ENCODE measurements around the gene MRPL41.
A peak's percentile ranks its signal among the peaks of the same experiment; 100 is the strongest.
"Not testable (repeated sequence)": the region's sequence is repeated elsewhere in the genome, so short reads cannot be mapped to it uniquely, and the experiment has no call there.

The MRPL41 gene

GRCh38 chr9:137522746-137523455 lies 28.8 kb upstream of the MRPL41 start:
- DNase-seq: no peak

- no peak for DNase-seq
Measured at GRCh38 chr9:137524161-137524980, 27.3 kb upstream of the MRPL41 start.

GRCh38 chr9:137524981-137525317 lies 26.7 kb upstream of the MRPL41 start:
- no peak for DNase-seq

GRCh38 chr9:137530331-137530730 lies 21.3 kb upstream of the MRPL41 start:
- DNase-seq: peak; percentile 56

- no peak for DNase-seq
Measured at GRCh38 chr9:137531099-137531765, 20.4 kb upstream of the MRPL41 start.

GRCh38 chr9:137532891-137533468 lies 18.7 kb upstream of the MRPL41 start:
- DNase-seq: not testable (repeated sequence)

- peak; percentile 66 for DNase-seq
Measured at GRCh38 chr9:137534256-137535119, 17.2 kb upstream of the MRPL41 start.

- no peak for DNase-seq
Measured at GRCh38 chr9:137535120-137535428, 16.6 kb upstream of the MRPL41 start.

- peak; percentile 10 for DNase-seq
Measured at GRCh38 chr9:137536594-137537131, 15.0 kb upstream of the MRPL41 start.

- no peak for DNase-seq
Measured at GRCh38 chr9:137538058-137538457, 13.6 kb upstream of the MRPL41 start.

GRCh38 chr9:137540536-137540935 lies 11.1 kb upstream of the MRPL41 start:
- DNase-seq: no peak

- DNase-seq: no peak
Measured at GRCh38 chr9:137542486-137542885, 9.2 kb upstream of the MRPL41 start.

GRCh38 chr9:137543237-137543963 lies 8.3 kb upstream of the MRPL41 start:
- DNase-seq: no peak

- peak; percentile 63 for DNase-seq
Measured at GRCh38 chr9:137544176-137544760, 7.4 kb upstream of the MRPL41 start.

GRCh38 chr9:137545123-137545522 lies 6.6 kb upstream of the MRPL41 start:
- no peak for DNase-seq

GRCh38 chr9:137547687-137548543 lies 3.8 kb upstream of the MRPL41 start:
- DNase-seq: no peak

- peak; percentile 81 for DNase-seq
Measured at GRCh38 chr9:137550231-137550621, 1.5 kb upstream of the MRPL41 start, which contains the start of gene PNPLA7. Gene PNPLA7 (minus strand): TSS chr9:137550402. CDS start chr9:137550197, 205 bp downstream.

GRCh38 chr9:137550958-137551263 lies 768 bp upstream of the MRPL41 start:
- not testable (repeated sequence) for DNase-seq

GRCh38 chr9:137552022-137552768 lies 516 bp downstream of the MRPL41 start:
- peak; percentile 7 for DNase-seq
